GM08714 (cell line): ENCODE results near the gene IL1A.

Experiments used
- H3K4me3 ChIP-seq: fragments of 200-500 bp; sonication (Bioruptor generic); 2 replicates; pipeline ENCODE4 v1.5.1; 2014; ENCODE audit warnings: mild to moderate bottlenecking, low read length, inconsistent platforms
- ZNF274 ChIP-seq: IDR thresholded peaks from 2 replicates; pipeline ENCODE4 v1.6.1; 2012; ENCODE audit warnings: mild to moderate bottlenecking, low read depth, low read length

Gene IL1A

GRCh38 chr2:112790305-112790704 lies 6.0 kb upstream of the IL1A start:
- H3K4me3 ChIP-seq: no peak overlapping the region
- no peak for TF ChIP-seq ZNF274

- no peak overlapping the region for H3K4me3 ChIP-seq
- no peak for TF ChIP-seq ZNF274
These were observed 4.9 kb upstream of the IL1A start for GRCh38 chr2:112789186-112789585.

- H3K4me3 ChIP-seq: no peak overlapping the region
- no peak for TF ChIP-seq ZNF274
These were observed 4.4 kb upstream of the IL1A start for GRCh38 chr2:112788653-112789052.

- no peak overlapping the region for H3K4me3 ChIP-seq
- TF ChIP-seq ZNF274: no peak
These were observed 3.6 kb upstream of the IL1A start for GRCh38 chr2:112787729-112788393.

- TF ChIP-seq ZNF274: no peak
- no peak overlapping the region for H3K4me3 ChIP-seq
These were observed 3.0 kb upstream of the IL1A start for GRCh38 chr2:112787294-112787693.

GRCh38 chr2:112783187-112783714 lies 1.0 kb downstream of the IL1A start:
- no peak for TF ChIP-seq ZNF274
- H3K4me3 ChIP-seq: peak overlapping the region; percentile 23; the same call in 1 of the 2 replicates

GRCh38 chr2:112782234-112782799 lies 2.0 kb downstream of the IL1A start:
- H3K4me3 ChIP-seq: no peak overlapping the region; the same call in 1 of the 2 replicates
- no peak for TF ChIP-seq ZNF274

GRCh38 chr2:112779598-112779997 lies 4.7 kb downstream of the IL1A start:
- TF ChIP-seq ZNF274: no peak
- no peak overlapping the region for H3K4me3 ChIP-seq

GRCh38 chr2:112777036-112777435 lies 7.3 kb downstream of the IL1A start:
- no peak for TF ChIP-seq ZNF274
- no peak overlapping the region for H3K4me3 ChIP-seq

GRCh38 chr2:112776113-112776512 lies 8.2 kb downstream of the IL1A start:
- no peak overlapping the region for H3K4me3 ChIP-seq
- TF ChIP-seq ZNF274: no peak

- H3K4me3 ChIP-seq: no peak overlapping the region
- no peak for TF ChIP-seq ZNF274
These were observed 9.6 kb downstream of the IL1A start for GRCh38 chr2:112774536-112775285.

GRCh38 chr2:112773556-112773955 lies 10.7 kb downstream of the IL1A start:
- TF ChIP-seq ZNF274: no peak
- H3K4me3 ChIP-seq: no peak overlapping the region

- no peak for TF ChIP-seq ZNF274
- H3K4me3 ChIP-seq: no peak overlapping the region
These were observed 11.3 kb downstream of the IL1A start for GRCh38 chr2:112772911-112773475.

GRCh38 chr2:112772322-112772721 lies 12.0 kb downstream of the IL1A start:
- TF ChIP-seq ZNF274: no peak
- H3K4me3 ChIP-seq: no peak overlapping the region
